ENCODE measurements around the gene CCDC142. TPM values are rescaled to one million over a fixed set of nuclear protein-coding genes. Genes with fewer than 3 reads are reported as not detected.

The CCDC142 gene
- polyA plus RNA-seq, 1 donor from 2014 or later, result 0.78 TPM

Other genes starting within 250 kb of the CCDC142 start
- gene SLC4A5, start 139.6 kb downstream of the CCDC142 start, polyA plus RNA-seq, result not detected in 2 replicates
- gene DCTN1, start 102.7 kb downstream of the CCDC142 start, polyA plus RNA-seq, result 275 and 282 TPM in 2 replicates
- 0.14 and 0.58 TPM in 2 replicates for gene C2orf81, start 61.4 kb downstream of the CCDC142 start, polyA plus RNA-seq
- 25.1 and 25.5 TPM in 2 replicates for gene WDR54, start 61.3 kb downstream of the CCDC142 start, polyA plus RNA-seq
- gene RTKN, start 41.1 kb downstream of the CCDC142 start, polyA plus RNA-seq, result not detected in 2 replicates
- 1.1 and 3.0 TPM in 2 replicates for gene INO80B, start 27.9 kb downstream of the CCDC142 start, polyA plus RNA-seq
- gene WBP1, start 24.6 kb downstream of the CCDC142 start, polyA plus RNA-seq, result 7.8 and 10.0 TPM in 2 replicates
- 0.62 and 4.3 TPM in 2 replicates for gene MOGS, start 17.6 kb downstream of the CCDC142 start, polyA plus RNA-seq
- gene MRPL53, start 10.3 kb downstream of the CCDC142 start, polyA plus RNA-seq, result 43.3 and 56.2 TPM in 2 replicates
- 0.66 and 0.83 TPM in 2 replicates for gene TTC31, start 83 bp upstream of the CCDC142 start, polyA plus RNA-seq
- gene LBX2, start 16.6 kb upstream of the CCDC142 start, polyA plus RNA-seq, result not detected in 2 replicates
- gene PCGF1, start 24.7 kb upstream of the CCDC142 start, polyA plus RNA-seq, result 35.8 and 37.1 TPM in 2 replicates
- gene TLX2, start 31.5 kb upstream of the CCDC142 start, polyA plus RNA-seq, result not detected in 2 replicates
- 2.3 and 4.1 TPM in 2 replicates for gene DQX1, start 43.2 kb upstream of the CCDC142 start, polyA plus RNA-seq
- gene AUP1, start 46.7 kb upstream of the CCDC142 start, polyA plus RNA-seq, result 48.4 and 52.5 TPM in 2 replicates
- 14.2 and 22.8 TPM in 2 replicates for gene HTRA2, start 46.9 kb upstream of the CCDC142 start, polyA plus RNA-seq
- 1.7 TPM in 1 of 2 replicates, not detected in the other for gene LOXL3, start 70.9 kb upstream of the CCDC142 start, polyA plus RNA-seq
- not detected in 2 replicates for gene DOK1, start 71.7 kb upstream of the CCDC142 start, polyA plus RNA-seq
- 0.56 and 8.3 TPM in 2 replicates for gene M1AP, start 165.3 kb upstream of the CCDC142 start, polyA plus RNA-seq
- 1.7 and 4.3 TPM in 2 replicates for gene SEMA4F, start 171.2 kb upstream of the CCDC142 start, polyA plus RNA-seq